ENCODE data around the gene UBE2D3.
A peak's percentile ranks its signal among the peaks of the same experiment; 100 is the strongest.

UBE2D3 gene

GRCh38 chr4:102787944-102788343, 39.4 kb downstream of the UBE2D3 start:
- no peak for FAIRE-seq

- no peak for FAIRE-seq
Observed at GRCh38 chr4:102787096-102787881, 40.1 kb downstream of the UBE2D3 start.

- no peak for FAIRE-seq
Observed at GRCh38 chr4:102786279-102786678, 41.1 kb downstream of the UBE2D3 start.

- no peak for FAIRE-seq
Observed at GRCh38 chr4:102783006-102783405, 44.3 kb downstream of the UBE2D3 start.

GRCh38 chr4:102781570-102781969, 45.8 kb downstream of the UBE2D3 start:
- no peak for FAIRE-seq

GRCh38 chr4:102780476-102781144, 46.7 kb downstream of the UBE2D3 start:
- FAIRE-seq, result no peak

GRCh38 chr4:102779204-102779603, 48.1 kb downstream of the UBE2D3 start:
- no peak for FAIRE-seq

- FAIRE-seq, result no peak
Observed at GRCh38 chr4:102778720-102779119, 48.6 kb downstream of the UBE2D3 start.

GRCh38 chr4:102775805-102776204, 51.5 kb downstream of the UBE2D3 start:
- FAIRE-seq, result no peak

GRCh38 chr4:102774254-102774653, 53.1 kb downstream of the UBE2D3 start:
- FAIRE-seq, result no peak

GRCh38 chr4:102772738-102773340, 54.5 kb downstream of the UBE2D3 start:
- FAIRE-seq, result no peak

- no peak for FAIRE-seq
Observed at GRCh38 chr4:102764901-102765300, 62.5 kb downstream of the UBE2D3 start.

GRCh38 chr4:102761906-102762305, 65.4 kb downstream of the UBE2D3 start:
- FAIRE-seq, result no peak

GRCh38 chr4:102761296-102761701, 66.1 kb downstream of the UBE2D3 start:
- no peak for FAIRE-seq

- FAIRE-seq, result no peak
Observed at GRCh38 chr4:102760645-102761295, 66.6 kb downstream of the UBE2D3 start, which contains the start of gene MANBA. MANBA (minus strand) TSS chr4:102760968; CDS start chr4:102760894, 74 bp downstream.

- FAIRE-seq, result no peak
Observed at GRCh38 chr4:102759831-102760644, 67.3 kb downstream of the UBE2D3 start.

- no peak for FAIRE-seq
Observed at GRCh38 chr4:102758241-102759160, 68.8 kb downstream of the UBE2D3 start.

- no peak for FAIRE-seq
Observed at GRCh38 chr4:102757681-102758080, 69.7 kb downstream of the UBE2D3 start.

- FAIRE-seq, result peak; percentile 65
Observed at GRCh38 chr4:102754044-102754443, 73.3 kb downstream of the UBE2D3 start.

- no peak for FAIRE-seq
Observed at GRCh38 chr4:102751941-102752340, 75.4 kb downstream of the UBE2D3 start.
